SK-N-SH (cell line): Measurements from ENCODE around the gene PDZK1IP1. TPM values are rescaled to one million over a fixed set of nuclear protein-coding genes. Genes with fewer than 3 reads are reported as not detected.

ENCODE experiments used
- CTCF ChIA-PET: fragments of 300-600, 350-600 bp; formaldehyde crosslinking; extraction: SDS; loops from one replicate; lab custom pipeline; 2021; lab: Yijun Ruan, JAX
- POLR2A ChIA-PET: fragments of 350-600 bp; sonication (Branson Sonifier 250); formaldehyde crosslinking; extraction: SDS; loops from one replicate; lab custom pipeline; 2020; ENCODE audit warnings: antibody characterized with exemption, inconsistent platforms; lab: Yijun Ruan, JAX
- DNase-seq: peaks from one replicate; pipeline ENCODE4 v3.0.0; 2012
- H2AFZ ChIP-seq: fragments of 200-600 bp; sonication (generic); 2 replicates; pipeline ENCODE4 v1.8.1; 2016; ENCODE audit warnings: antibody characterized with exemption, mild to moderate bottlenecking, low read depth
- H3F3A ChIP-seq: fragments of 200-600 bp; sonication (generic); replicated peaks from 2 replicates; pipeline ENCODE3; 2016; ENCODE audit warnings: antibody characterized with exemption, mild to moderate bottlenecking; ENCODE audit not compliant: insufficient read depth
- H3K27ac ChIP-seq, 2 experiments: fragments of 200-500 bp in 1 of 2; fragments of 200-600 bp in 1 of 2; sonication (Bioruptor generic) in 1 of 2; sonication (generic), shearing (Covaris generic) in 1 of 2; 2 replicates each; pipeline versions ENCODE4 v1.5.1 to v1.6.1; 2014 to 2016; ENCODE audit warnings: low read depth in 2 of 2, inconsistent platforms in 1 of 2, low read length in 1 of 2, mild to moderate bottlenecking in 1 of 2, mixed read lengths in 1 of 2
- H3K27me3 ChIP-seq: fragments of 200-600 bp; sonication (generic), shearing (Covaris generic); 2 replicates; pipeline ENCODE4 v1.6.1; 2016; ENCODE audit warnings: mixed run types; ENCODE audit not compliant: insufficient read depth
- H3K36me3 ChIP-seq, 2 experiments: fragments of 200-500 bp in 1 of 2; fragments of 200-600 bp in 1 of 2; sonication (Bioruptor generic) in 1 of 2; sonication (generic) in 1 of 2; replicated peaks in 1 of 2; 2 replicates each; pipeline versions ENCODE3 to v1.5.1; 2014 to 2016; ENCODE audit warnings: low read length in 1 of 2, mild to moderate bottlenecking in 1 of 2; ENCODE audit not compliant: insufficient read depth in 2 of 2, control insufficient read depth in 1 of 2
- H3K4me1 ChIP-seq, 2 experiments: fragments of 200-500 bp in 1 of 2; fragments of 200-600 bp in 1 of 2; sonication (Bioruptor generic) in 1 of 2; sonication (generic), shearing (Covaris generic) in 1 of 2; 2 replicates each; pipeline versions ENCODE4 v1.5.1 to v1.6.1; 2014 to 2016; ENCODE audit warnings: low read depth in 1 of 2, low read length in 1 of 2, mixed run types in 1 of 2; ENCODE audit not compliant: insufficient read depth in 2 of 2, control insufficient read depth in 1 of 2
- H3K4me2 ChIP-seq: fragments of 200-600 bp; sonication (generic), shearing (Covaris generic); 2 replicates; pipeline ENCODE4 v1.6.1; 2017; ENCODE audit warnings: mixed run types
- H3K4me3 ChIP-seq, 2 experiments: fragments of 200-500 bp in 1 of 2; fragments of 200-600 bp in 1 of 2; sonication (Bioruptor generic) in 1 of 2; sonication (generic), shearing (Covaris generic) in 1 of 2; 2 replicates each; pipeline versions ENCODE4 v1.5.1 to v1.8.1; 2014 to 2016; ENCODE audit warnings: low read depth in 2 of 2, inconsistent platforms in 1 of 2, low read length in 1 of 2, mild to moderate bottlenecking in 1 of 2, mixed read lengths in 1 of 2, moderate library complexity in 1 of 2
- H3K79me2 ChIP-seq: fragments of 200-600 bp; sonication (generic); 2 replicates; pipeline ENCODE4 v1.8.1; 2017; ENCODE audit warnings: mild to moderate bottlenecking; ENCODE audit not compliant: insufficient read depth
- H3K9ac ChIP-seq: fragments of 200-600 bp; sonication (generic); 2 replicates; pipeline ENCODE4 v1.6.1; 2017; ENCODE audit warnings: mixed run types
- H3K9me2 ChIP-seq: fragments of 200-600 bp; sonication (generic); 2 replicates; pipeline ENCODE4 v1.6.1; 2017; ENCODE audit warnings: mixed run types
- H3K9me3 ChIP-seq: fragments of 200-600 bp; sonication (generic); 2 replicates; pipeline ENCODE4 v1.6.1; 2017; ENCODE audit warnings: mixed run types, mild to moderate bottlenecking, moderate library complexity
- H4K20me1 ChIP-seq: fragments of 200-600 bp; sonication (generic); 2 replicates; pipeline ENCODE4 v1.6.1; 2017; ENCODE audit warnings: mild to moderate bottlenecking, mixed run types; ENCODE audit not compliant: insufficient read depth
- CTCF ChIP-seq: fragments of 200-600 bp; sonication (generic); IDR thresholded peaks from 2 replicates; pipeline ENCODE4 v1.6.1; 2017; ENCODE audit warnings: antibody characterized with exemption, mild to moderate bottlenecking, moderate library complexity
- FOXJ3 ChIP-seq: sonication (generic); formaldehyde crosslinking; IDR thresholded peaks from 2 replicates; pipeline ENCODE4 v1.5.1; 2020; ENCODE audit warnings: mild to moderate bottlenecking, missing genetic modification reagents
- GABPA ChIP-seq: IDR thresholded peaks from 2 replicates; pipeline ENCODE4 v1.4.0; 2012; ENCODE audit warnings: low read depth, mild to moderate bottlenecking
- IRF3 ChIP-seq: fragments of 150-350 bp; IDR thresholded peaks from 2 replicates; pipeline ENCODE4 v1.6.1; 2016; ENCODE audit warnings: mild to moderate bottlenecking, low read depth, low read length
- JUND ChIP-seq: IDR thresholded peaks from 2 replicates; pipeline ENCODE4 v1.4.0; 2012
- MXI1 ChIP-seq: IDR thresholded peaks from 2 replicates; pipeline ENCODE4 v1.6.1; 2012; ENCODE audit warnings: mild to moderate bottlenecking, low read depth, low read length, improper control_type of control experiment
- NFIC ChIP-seq: IDR thresholded peaks from 2 replicates; pipeline ENCODE4 v1.4.0; 2012; ENCODE audit warnings: borderline replicate concordance
- NRF1 ChIP-seq: IDR thresholded peaks from 2 replicates; pipeline ENCODE4 v1.6.1; 2012; ENCODE audit warnings: low read depth, mild to moderate bottlenecking, low read length
- RAD21 ChIP-seq: IDR thresholded peaks from 2 replicates; pipeline ENCODE4 v1.6.1; 2012; ENCODE audit warnings: mild to moderate bottlenecking, low read length
- REST ChIP-seq: IDR thresholded peaks from 2 replicates; pipeline ENCODE4 v1.6.1; 2012; ENCODE audit warnings: mild to moderate bottlenecking, low read depth, low read length, moderate library complexity
- RXRA ChIP-seq: IDR thresholded peaks from 2 replicates; pipeline ENCODE4 v1.4.0; 2012; ENCODE audit warnings: low read depth, mild to moderate bottlenecking, borderline replicate concordance
- SIN3A ChIP-seq: IDR thresholded peaks from 2 replicates; pipeline ENCODE4 v1.6.1; 2012; ENCODE audit warnings: low read depth, mild to moderate bottlenecking, low read length, moderate library complexity, borderline replicate concordance
- TAF1 ChIP-seq: IDR thresholded peaks from 2 replicates; pipeline ENCODE4 v1.6.1; 2012; ENCODE audit warnings: low read depth, mild to moderate bottlenecking, low read length, moderate library complexity, borderline replicate concordance
- USF1 ChIP-seq: IDR thresholded peaks from 2 replicates; pipeline ENCODE4 v1.4.0; 2012; ENCODE audit warnings: low read depth, borderline replicate concordance
- USF2 ChIP-seq: fragments of 150-350 bp; IDR thresholded peaks from 2 replicates; pipeline ENCODE4 v1.6.1; 2017; ENCODE audit warnings: antibody characterized with exemption, low read length, low read depth, borderline replicate concordance
- WGBS: methylation state at CpG from one replicate; pipeline ENCODE4 v1.1.6; 2017; ENCODE audit warnings: low lambda C conversion rate; 5-methylcytosine and 5-hydroxymethylcytosine counted together
- polyA plus RNA-seq, 3 experiments: library from polyadenylated mRNA; depleted of rRNA; stranded (reverse); fragments of >200 nt; gene quantifications; 2 replicates each; pipeline ENCODE4 v1.2.3, GENCODE V29; 2012

PDZK1IP1 gene
- polyA plus RNA-seq, 1 of the 3 experiments (the other 2 are of a cell fraction), result not detected

GRCh38 chr1:47191940-47192457 is 2.2 kb upstream of the PDZK1IP1 start (continued):
- TF ChIP-seq IRF3, result no peak
- no peak for TF ChIP-seq USF1
- no peak for TF ChIP-seq GABPA
- TF ChIP-seq NRF1, result no peak
- no peak for TF ChIP-seq MXI1

GRCh38 chr1:47190857-47191256 is 1.0 kb upstream of the PDZK1IP1 start:
- no peak for DNase-seq
- no peaks in the 10 kb centered on the region for H3K9me2 ChIP-seq
- no peaks in the 10 kb centered on the region for H4K20me1 ChIP-seq
- CTCF ChIA-PET, result interaction anchor here (1.2 to 10.7 kb wide), 5 partner anchors 8 to 241 kb away, joined by 3 to 143 read pairs (median 10); no protein-coding TSS in a partner anchor
- H3K79me2 ChIP-seq, result no peaks in the 10 kb centered on the region
- no peak overlapping the region for H3K4me2 ChIP-seq
- no peaks in the 10 kb centered on the region for H3F3A ChIP-seq
- WGBS, result 100% methylated on average over 2 of the region's 6 CpGs
- H3K27ac ChIP-seq, result no peak overlapping the region
- POLR2A ChIA-PET, result interaction anchor here (0.6 kb wide), 1 partner anchor 293 kb away, joined by 3 read pairs; no protein-coding TSS in a partner anchor
- peaks cover 0 to 3% of the 10 kb centered on the region in 2 experiments; a peak in 1 of 4 replicates for H3K4me1 ChIP-seq
- no peaks in the 10 kb centered on the region for H3K9me3 ChIP-seq
- no peaks in the 10 kb centered on the region for H3K36me3 ChIP-seq
- H3K27me3 ChIP-seq, result no peaks in the 10 kb centered on the region
- TF ChIP-seq FOXJ3 (CRISPR knock-in tag), result no peak
- no peak for TF ChIP-seq RXRA
- TF ChIP-seq SIN3A, result no peak
- TF ChIP-seq REST, result no peak
- no peak for TF ChIP-seq USF2
- no peak for TF ChIP-seq NFIC
- TF ChIP-seq TAF1, result no peak
- TF ChIP-seq CTCF, result no peak
- TF ChIP-seq JUND, result no peak
- TF ChIP-seq RAD21, result no peak
- no peak for TF ChIP-seq USF1
- TF ChIP-seq, all 33 proteins: peak for 0
- no peak overlapping the region for H3K4me3 ChIP-seq
- no peak overlapping the region for H2AFZ ChIP-seq
- no peak overlapping the region for H3K9ac ChIP-seq
